ENCODE data around the gene POU2AF1.

Gene POU2AF1

GRCh38 chr11:111388842-111389241 lies 9.8 kb upstream of the POU2AF1 start:
- Histone ChIP-seq H2AFZ (ENCODE audit: low read depth, low read length, severe bottlenecking) (peak overlapping the region; percentile 60), H3K36me3 (ENCODE audit: low read length) (0 out of 2 replicates have a peak, but pooled peaks cover 3% of the 10 kb centered on the region), H3K27me3 (ENCODE audit: low read length) (no peaks in the 10 kb centered on the region), H3K79me2 (ENCODE audit: insufficient read depth, low read length) (no peaks in the 10 kb centered on the region), H3F3A (ENCODE audit: insufficient read depth) (peaks cover 24% of the 10 kb centered on the region), H3K9me3 (ENCODE audit: insufficient read depth, low read length) (no peaks in the 10 kb centered on the region), H3K4me3 (ENCODE audit: insufficient read depth, low read length, poor library complexity, severe bottlenecking) (no peak overlapping the region), H3K9me2 (replicated peaks; ENCODE audit: insufficient read depth, low read length) (no peaks in the 10 kb centered on the region), H4K20me1 (ENCODE audit: low read depth, low read length) (no peaks in the 10 kb centered on the region), H3K27ac (ENCODE audit: low read depth, low read length) (peak overlapping the region; percentile 34), H3K9ac (ENCODE audit: low read length) (peak overlapping the region; percentile 17; the same call in 1 of the 2 replicates), H3K4me2 (ENCODE audit: low read depth, low read length, poor library complexity, severe bottlenecking) (peak overlapping the region; percentile 41)
- TF ChIP-seq EZH2phosphoT487 (conservative IDR thresholded peaks at IDR 0.05; ENCODE audit: low read length) (no peak), CTCF (IDR thresholded peaks at IDR 0.05; ENCODE audit: insufficient read depth, low read length, poor library complexity, severe bottlenecking) (no peak)

DNA sequence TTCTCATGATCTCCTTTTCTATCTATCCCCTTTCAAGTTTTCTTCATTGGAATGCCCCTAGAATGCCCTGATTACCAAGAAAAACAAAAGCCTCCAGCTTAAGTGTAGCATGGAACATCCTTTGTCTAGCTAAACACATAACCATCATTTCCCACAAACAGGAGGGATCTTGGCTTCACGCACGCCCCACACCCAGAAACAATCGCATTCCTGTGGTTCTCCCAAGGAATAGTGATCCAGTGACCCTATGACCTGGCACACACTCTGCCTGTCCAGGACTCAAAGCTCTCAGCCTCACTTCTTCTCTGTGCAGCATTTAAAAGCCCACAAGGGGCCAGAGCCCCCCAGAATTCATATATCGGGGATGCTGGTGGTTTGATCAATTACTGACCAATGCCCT lies 9.3 kb upstream of the POU2AF1 start:
- Histone ChIP-seq H2AFZ (ENCODE audit: low read depth, low read length, severe bottlenecking) (peak overlapping the region; percentile 60), H3K4me2 (ENCODE audit: low read depth, low read length, poor library complexity, severe bottlenecking) (peak overlapping the region; percentile 41), H3K27me3 (ENCODE audit: low read length) (no peaks in the 10 kb centered on the region), H3K9me2 (replicated peaks; ENCODE audit: insufficient read depth, low read length) (no peaks in the 10 kb centered on the region), H4K20me1 (ENCODE audit: low read depth, low read length) (no peaks in the 10 kb centered on the region), H3K4me3 (ENCODE audit: insufficient read depth, low read length, poor library complexity, severe bottlenecking) (no peak overlapping the region), H3K9me3 (ENCODE audit: insufficient read depth, low read length) (no peaks in the 10 kb centered on the region), H3K79me2 (ENCODE audit: insufficient read depth, low read length) (no peaks in the 10 kb centered on the region), H3K9ac (ENCODE audit: low read length) (peak overlapping the region; percentile 17; the same call in 1 of the 2 replicates), H3F3A (ENCODE audit: insufficient read depth) (peaks cover 21% of the 10 kb centered on the region), H3K36me3 (ENCODE audit: low read length) (0 out of 2 replicates have a peak, but pooled peaks cover 3% of the 10 kb centered on the region), H3K27ac (ENCODE audit: low read depth, low read length) (peak overlapping the region; percentile 34)
- TF ChIP-seq CTCF (IDR thresholded peaks at IDR 0.05; ENCODE audit: insufficient read depth, low read length, poor library complexity, severe bottlenecking) = no peak

- H3K36me3 ChIP-seq (ENCODE audit: low read length) = 0 out of 2 replicates have a peak, but pooled peaks cover 3% of the 10 kb centered on the region
- H3K79me2 ChIP-seq (ENCODE audit: insufficient read depth, low read length) = no peaks in the 10 kb centered on the region
- H4K20me1 ChIP-seq (ENCODE audit: low read depth, low read length) = no peaks in the 10 kb centered on the region
- H3K9me2 ChIP-seq (replicated peaks; ENCODE audit: insufficient read depth, low read length) = no peaks in the 10 kb centered on the region
- H3K27me3 ChIP-seq (ENCODE audit: low read length) = no peaks in the 10 kb centered on the region
- TF ChIP-seq CTCF (IDR thresholded peaks at IDR 0.05; ENCODE audit: insufficient read depth, low read length, poor library complexity, severe bottlenecking) (no peak), EZH2phosphoT487 (conservative IDR thresholded peaks at IDR 0.05; ENCODE audit: low read length) (no peak)
- H3K9ac ChIP-seq (ENCODE audit: low read length) = no peak overlapping the region
- H3K9me3 ChIP-seq (ENCODE audit: insufficient read depth, low read length) = no peaks in the 10 kb centered on the region
- no peak overlapping the region for H2AFZ ChIP-seq (ENCODE audit: low read depth, low read length, severe bottlenecking)
- H3F3A ChIP-seq (ENCODE audit: insufficient read depth) = peaks cover 26% of the 10 kb centered on the region
- no peak overlapping the region for H3K4me3 ChIP-seq (ENCODE audit: insufficient read depth, low read length, poor library complexity, severe bottlenecking)
- H3K27ac ChIP-seq (ENCODE audit: low read depth, low read length) = peak overlapping the region; percentile 16; the same call in 1 of the 2 replicates
- no peak overlapping the region for H3K4me2 ChIP-seq (ENCODE audit: low read depth, low read length, poor library complexity, severe bottlenecking)
These were observed 8.3 kb upstream of the POU2AF1 start for GRCh38 chr11:111387363-111387762.
